ENCODE measurements around the gene DHCR24. TPM values are rescaled to one million over a fixed set of nuclear protein-coding genes. Genes with fewer than 3 reads are reported as not detected.

DHCR24 gene
- total RNA-seq, 1 experiment from 2014 or later, result 369 TPM

DNA sequence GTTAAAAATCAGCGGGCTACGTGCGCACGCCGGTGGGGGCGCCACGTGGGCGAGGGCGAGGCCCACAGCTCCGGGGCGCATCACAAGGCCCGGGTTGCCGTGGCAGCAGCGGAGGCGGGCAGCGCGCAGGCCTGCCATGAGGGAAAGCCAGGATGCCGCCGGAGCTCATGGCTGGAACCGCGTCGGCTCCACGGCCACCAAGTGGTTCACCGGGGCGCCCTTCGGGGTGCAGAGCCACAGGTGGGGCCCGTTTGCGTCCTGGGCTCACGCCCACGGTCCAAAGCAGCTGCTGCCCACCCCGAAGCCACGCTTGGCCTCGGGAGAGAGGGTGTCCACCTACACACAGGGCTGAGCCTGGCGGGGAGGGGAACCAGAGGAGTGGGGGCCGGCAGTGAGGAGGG lies 81.0 kb downstream of the DHCR24 start:
- Histone ChIP-seq H2AFZ (no peak overlapping the region), H3K9me2 (ENCODE audit: insufficient read depth) (no peaks in the 10 kb centered on the region), H4K20me1 (ENCODE audit: insufficient read depth) (no peaks in the 10 kb centered on the region), H3K36me3 (ENCODE audit: low read depth) (no peaks in the 10 kb centered on the region), H3K9me3 (ENCODE audit: insufficient read depth, low read depth) (no peaks in the 10 kb centered on the region), H3K4me3 (no peak overlapping the region), H3K79me2 (ENCODE audit: low read depth) (peaks cover under 1% of the 10 kb centered on the region), H3K4me1 (replicated peaks; ENCODE audit: insufficient read depth) (peaks cover 61% of the 10 kb centered on the region), H3K27ac (no peak overlapping the region), H3F3A (ENCODE audit: insufficient read depth, low read depth) (peaks cover 39% of the 10 kb centered on the region), H3K27me3 (ENCODE audit: insufficient read depth, low read depth) (no peaks in the 10 kb centered on the region), H3K4me2 (no peak overlapping the region)
- no peak for DNase-seq
- BruUV-seq (replicated peaks), result no TSS peak
- TF ChIP-seq EZH2 (IDR thresholded peaks at IDR 0.05; ENCODE audit: low read depth), result no peak
- TF ChIP-seq, protein P1, sequence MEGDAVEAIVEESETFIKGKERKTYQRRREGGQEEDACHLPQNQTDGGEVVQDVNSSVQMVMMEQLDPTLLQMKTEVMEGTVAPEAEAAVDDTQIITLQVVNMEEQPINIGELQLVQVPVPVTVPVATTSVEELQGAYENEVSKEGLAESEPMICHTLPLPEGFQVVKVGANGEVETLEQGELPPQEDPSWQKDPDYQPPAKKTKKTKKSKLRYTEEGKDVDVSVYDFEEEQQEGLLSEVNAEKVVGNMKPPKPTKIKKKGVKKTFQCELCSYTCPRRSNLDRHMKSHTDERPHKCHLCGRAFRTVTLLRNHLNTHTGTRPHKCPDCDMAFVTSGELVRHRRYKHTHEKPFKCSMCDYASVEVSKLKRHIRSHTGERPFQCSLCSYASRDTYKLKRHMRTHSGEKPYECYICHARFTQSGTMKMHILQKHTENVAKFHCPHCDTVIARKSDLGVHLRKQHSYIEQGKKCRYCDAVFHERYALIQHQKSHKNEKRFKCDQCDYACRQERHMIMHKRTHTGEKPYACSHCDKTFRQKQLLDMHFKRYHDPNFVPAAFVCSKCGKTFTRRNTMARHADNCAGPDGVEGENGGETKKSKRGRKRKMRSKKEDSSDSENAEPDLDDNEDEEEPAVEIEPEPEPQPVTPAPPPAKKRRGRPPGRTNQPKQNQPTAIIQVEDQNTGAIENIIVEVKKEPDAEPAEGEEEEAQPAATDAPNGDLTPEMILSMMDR (conservative IDR thresholded peaks at IDR 0.05), result no peak
- intact Hi-C loops (cut with micrococcal nuclease; ENCODE audit: unreplicated experiment), result loop anchor here (5.0 to 10.0 kb wide), 3 partner anchors 219 to 944 kb away; no protein-coding TSS in a partner anchor
- ChIA-PET POLR2A (ENCODE audit: unreplicated experiment) (interaction anchor here (0.5 kb wide), 1 partner anchor 289 kb away, joined by 5 read pairs; no protein-coding TSS in a partner anchor), CTCF (no interaction called here)

DNA sequence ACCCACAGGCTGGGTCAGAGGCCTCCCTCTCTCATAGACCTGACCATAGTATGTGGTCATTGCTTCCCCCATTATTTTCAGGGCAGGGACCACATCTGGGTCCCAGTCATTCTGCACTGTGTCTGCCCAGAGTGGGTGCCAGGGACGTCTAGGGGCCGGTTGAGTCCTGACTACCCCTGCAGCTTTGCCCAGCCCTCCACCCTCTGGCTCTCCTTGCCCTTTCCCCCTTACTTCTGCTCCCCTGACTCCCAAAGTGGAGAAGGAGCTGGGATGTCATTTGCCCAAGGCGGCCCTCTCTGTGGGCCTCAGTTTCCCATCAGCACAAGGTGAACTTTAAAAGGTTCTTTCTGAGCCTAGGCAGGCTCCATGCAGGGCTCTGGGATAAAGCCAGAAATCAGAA lies 81.5 kb downstream of the DHCR24 start:
- Histone ChIP-seq H3K4me2 (peak overlapping the region; percentile 51; the same call in 1 of the 2 replicates), H3K27me3 (ENCODE audit: insufficient read depth, low read depth) (no peaks in the 10 kb centered on the region), H2AFZ (no peak overlapping the region), H3K4me1 (replicated peaks; ENCODE audit: insufficient read depth) (peaks cover 61% of the 10 kb centered on the region), H3F3A (ENCODE audit: insufficient read depth, low read depth) (peaks cover 39% of the 10 kb centered on the region), H3K4me3 (no peak overlapping the region), H3K27ac (peak overlapping the region; percentile 85), H4K20me1 (ENCODE audit: insufficient read depth) (no peaks in the 10 kb centered on the region), H3K9me2 (ENCODE audit: insufficient read depth) (no peaks in the 10 kb centered on the region), H3K9me3 (ENCODE audit: insufficient read depth, low read depth) (no peaks in the 10 kb centered on the region), H3K36me3 (ENCODE audit: low read depth) (no peaks in the 10 kb centered on the region), H3K79me2 (ENCODE audit: low read depth) (peaks cover 6% of the 10 kb centered on the region)
- intact Hi-C loops (cut with micrococcal nuclease; ENCODE audit: unreplicated experiment), result loop anchor here (5.0 to 10.0 kb wide), 3 partner anchors 219 to 943 kb away; no protein-coding TSS in a partner anchor
- no TSS peak for BruUV-seq (replicated peaks)
- no peak for DNase-seq
- ChIA-PET CTCF (no interaction called here), POLR2A (ENCODE audit: unreplicated experiment) (no interaction called here)
- no peak for TF ChIP-seq EZH2 (IDR thresholded peaks at IDR 0.05; ENCODE audit: low read depth)
- TF ChIP-seq, protein P1 (conservative IDR thresholded peaks at IDR 0.05), result no peak

DNA sequence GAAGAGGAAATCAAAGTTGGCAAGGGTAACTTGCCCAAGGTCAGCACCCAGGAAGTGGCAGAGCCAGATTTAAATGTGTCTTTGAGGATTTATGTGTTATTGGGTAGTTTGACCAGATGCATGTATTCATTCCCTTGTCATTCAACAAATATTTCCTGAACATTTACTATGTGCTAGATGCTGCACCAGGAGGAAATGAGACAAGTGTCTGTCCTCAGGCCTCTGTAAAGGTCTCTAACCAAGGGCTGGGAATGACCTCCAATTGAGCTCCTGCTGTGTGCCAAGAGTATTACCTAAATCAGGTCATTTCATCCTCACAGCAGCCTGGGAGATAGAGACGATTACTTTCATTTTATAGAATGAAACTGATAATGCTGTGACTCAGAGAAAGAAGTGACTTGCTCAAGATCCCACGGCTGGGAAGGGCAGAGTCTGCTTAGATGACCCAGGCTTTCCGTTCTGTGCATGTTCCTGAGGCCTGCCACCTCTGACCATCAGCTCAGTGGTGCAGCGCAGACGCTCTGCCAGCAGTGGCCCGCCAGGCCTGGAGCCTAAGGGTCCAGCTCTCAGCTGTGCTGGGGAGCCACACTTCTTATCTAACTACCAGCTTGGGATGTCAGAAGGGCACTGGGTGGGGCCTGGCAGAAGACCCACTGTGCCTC lies 82.4 kb downstream of the DHCR24 start:
- Histone ChIP-seq H3K36me3 (ENCODE audit: low read depth) (no peaks in the 10 kb centered on the region), H3K79me2 (ENCODE audit: low read depth) (peaks cover 14% of the 10 kb centered on the region), H3K9me2 (ENCODE audit: insufficient read depth) (no peaks in the 10 kb centered on the region), H3K27ac (peak overlapping the region; percentile 85), H3K27me3 (ENCODE audit: insufficient read depth, low read depth) (no peaks in the 10 kb centered on the region), H3F3A (ENCODE audit: insufficient read depth, low read depth) (peaks cover 39% of the 10 kb centered on the region), H3K4me3 (no peak overlapping the region), H3K9me3 (ENCODE audit: insufficient read depth, low read depth) (no peaks in the 10 kb centered on the region), H3K4me1 (replicated peaks; ENCODE audit: insufficient read depth) (peaks cover 67% of the 10 kb centered on the region), H4K20me1 (ENCODE audit: insufficient read depth) (no peaks in the 10 kb centered on the region; the same call in 1 of the 2 replicates), H2AFZ (no peak overlapping the region), H3K4me2 (peak overlapping the region; percentile 51)
- intact Hi-C loops (cut with micrococcal nuclease; ENCODE audit: unreplicated experiment), result loop anchor here (5.0 to 10.0 kb wide), 5 partner anchors 143 to 942 kb away; partner anchors contain the start of gene SSBP3
- TF ChIP-seq, protein P1 (conservative IDR thresholded peaks at IDR 0.05), result no peak
- TF ChIP-seq EZH2 (IDR thresholded peaks at IDR 0.05; ENCODE audit: low read depth), result no peak
- no TSS peak for BruUV-seq (replicated peaks)
- DNase-seq, result peak in 1 of 2 experiments; percentile 87
- POLR2A ChIA-PET (ENCODE audit: unreplicated experiment), result no interaction called here
- CTCF ChIA-PET, result no interaction called here

All from PC-9 (cell line).